H1 (cell line): ENCODE measurements around the gene PLSCR1. TPM values are rescaled to one million over a fixed set of nuclear protein-coding genes. Genes with fewer than 3 reads are reported as not detected.

Experiments used
- CTCF ChIA-PET: fragments of 300-600 bp; sonication (Branson Sonifier 250); formaldehyde crosslinking; loops from one replicate; lab custom pipeline; 2021; ENCODE audit not compliant: partially characterized antibody; lab: Charles Lee
- POLR2A ChIA-PET: fragments of 300-600 bp; sonication (Branson Sonifier 250); formaldehyde crosslinking; loops from one replicate; lab custom pipeline; 2021; ENCODE audit warnings: inconsistent platforms; ENCODE audit not compliant: partially characterized antibody; lab: Charles Lee
- DNase-seq, 2 experiments: peaks; one replicate each; pipeline versions ENCODE4 v3.0.0 to v3.0.0-alpha.2; 2010 to 2022; ENCODE audit warnings: low spot score in 2 of 2, low read depth in 1 of 2, mixed read lengths in 1 of 2
- FAIRE-seq: peaks from 2 replicates; lab custom pipeline; 2011; peaks lifted over from hg19 to GRCh38; lab: Jason Lieb, UNC
- H2AFZ ChIP-seq: 2 replicates; pipeline ENCODE4 v1.8.1; 2012; ENCODE audit warnings: low read length, inconsistent platforms
- H2AK5ac ChIP-seq: 2 replicates; pipeline ENCODE4 v1.6.1; 2013; ENCODE audit warnings: low read depth, low read length
- H2BK120ac ChIP-seq: replicated peaks from 2 replicates; pipeline ENCODE3; 2013; ENCODE audit warnings: low read depth, low read length, inconsistent platforms
- H2BK12ac ChIP-seq: 2 replicates; pipeline ENCODE4 v1.6.1; 2013; ENCODE audit warnings: low read depth, low read length
- H2BK15ac ChIP-seq: 2 replicates; pipeline ENCODE4 v1.6.1; 2013; ENCODE audit warnings: low read length
- H2BK20ac ChIP-seq: 2 replicates; pipeline ENCODE4 v1.6.1; 2013; ENCODE audit warnings: low read length
- H2BK5ac ChIP-seq: 2 replicates; pipeline ENCODE4 v1.6.1; 2013; ENCODE audit warnings: low read depth, low read length
- H3K14ac ChIP-seq: 2 replicates; pipeline ENCODE4 v1.6.1; 2013; ENCODE audit warnings: inconsistent platforms; ENCODE audit not compliant: insufficient read length
- H3K18ac ChIP-seq: 2 replicates; pipeline ENCODE4 v1.6.1; 2013; ENCODE audit warnings: low read length; ENCODE audit errors: extremely low read depth
- H3K23ac ChIP-seq: 2 replicates; pipeline ENCODE4 v1.6.1; 2013; ENCODE audit warnings: inconsistent platforms; ENCODE audit not compliant: insufficient read length
- H3K23me2 ChIP-seq: 2 replicates; pipeline ENCODE4 v1.6.1; 2013; ENCODE audit warnings: low read depth, low read length
- H3K27ac ChIP-seq: 2 replicates; pipeline ENCODE4 v1.6.1; 2011; ENCODE audit warnings: low read depth, low read length, inconsistent platforms
- H3K27me3 ChIP-seq, 4 experiments: replicated peaks in 1 of 4; 1 replicate in 1 of 4; 2 replicates in 3 of 4; pipeline versions ENCODE4 v1.6.1 to v1.8.1; 2011 to 2013; ENCODE audit warnings: low read length in 3 of 4, mild to moderate bottlenecking in 3 of 4, inconsistent platforms in 2 of 4, mixed read lengths in 2 of 4, moderate library complexity in 1 of 4; ENCODE audit not compliant: control insufficient read depth in 3 of 4, insufficient read depth in 3 of 4; ENCODE audit errors: extremely low read depth in 1 of 4
- H3K36me3 ChIP-seq, 4 experiments: 2 replicates each; pipeline versions ENCODE4 v1.6.1 to v1.8.1; 2011 to 2013; ENCODE audit warnings: mild to moderate bottlenecking in 4 of 4, low read length in 3 of 4, moderate library complexity in 2 of 4, control low read depth in 1 of 4, inconsistent platforms in 1 of 4; ENCODE audit not compliant: insufficient read depth in 4 of 4, control insufficient read depth in 2 of 4
- H3K4ac ChIP-seq: replicated peaks from 2 replicates; pipeline ENCODE3; 2013; ENCODE audit warnings: low read length, low read depth, mixed read lengths, inconsistent platforms; ENCODE audit not compliant: insufficient read length
- H3K4me1 ChIP-seq, 4 experiments: replicated peaks in 1 of 4; 1 replicate in 1 of 4; 2 replicates in 3 of 4; pipeline versions ENCODE4 v1.6.1 to v1.8.1; 2011 to 2013; ENCODE audit warnings: low read length in 3 of 4, inconsistent platforms in 2 of 4, mixed read lengths in 1 of 4; ENCODE audit not compliant: insufficient read depth in 4 of 4, control insufficient read depth in 3 of 4
- H3K4me2 ChIP-seq, 2 experiments: 2 replicates each; pipeline versions ENCODE4 v1.6.1 to v1.8.1; 2011 to 2013; ENCODE audit warnings: low read depth in 2 of 2, low read length in 2 of 2, control low read depth in 1 of 2, inconsistent platforms in 1 of 2, mild to moderate bottlenecking in 1 of 2; ENCODE audit not compliant: insufficient read depth in 1 of 2
- H3K4me3 ChIP-seq, 4 experiments: fragments of 200-600, 300-600 bp in 1 of 4; sonication (generic), shearing (Covaris generic), sonication (Bioruptor Twin) in 1 of 4; 2 replicates each; pipeline versions ENCODE4 v1.5.1 to v1.8.1; 2011 to 2016; ENCODE audit warnings: low read length in 4 of 4, low read depth in 3 of 4, control low read depth in 2 of 4, inconsistent platforms in 2 of 4, mild to moderate bottlenecking in 2 of 4, mixed read lengths in 1 of 4, moderate library complexity in 1 of 4; ENCODE audit not compliant: insufficient read depth in 2 of 4; ENCODE audit errors: extremely low read depth in 1 of 4
- H3K56ac ChIP-seq: replicated peaks from 2 replicates; pipeline ENCODE3; 2013; ENCODE audit warnings: low read depth, mild to moderate bottlenecking, mixed read lengths, low read length, inconsistent platforms; ENCODE audit not compliant: insufficient read length
- H3K79me1 ChIP-seq: 2 replicates; pipeline ENCODE4 v1.6.1; 2013; ENCODE audit warnings: low read depth, low read length, control low read depth
- H3K79me2 ChIP-seq, 2 experiments: 2 replicates each; pipeline versions ENCODE4 v1.6.1 to v1.8.1; 2012 to 2013; ENCODE audit warnings: low read length in 2 of 2, mild to moderate bottlenecking in 2 of 2, inconsistent platforms in 1 of 2; ENCODE audit not compliant: insufficient read depth in 2 of 2, control insufficient read depth in 1 of 2
- H3K9ac ChIP-seq, 4 experiments: replicated peaks in 1 of 4; 1 replicate in 1 of 4; 2 replicates in 3 of 4; pipeline versions ENCODE4 v1.6.1 to v1.8.1; 2011 to 2013; ENCODE audit warnings: low read depth in 3 of 4, low read length in 3 of 4, control low read depth in 2 of 4, mild to moderate bottlenecking in 2 of 4, moderate library complexity in 2 of 4, inconsistent platforms in 1 of 4; ENCODE audit errors: extremely low read depth in 1 of 4
- H3K9me3 ChIP-seq, 2 experiments: 2 replicates each; pipeline versions ENCODE4 v1.6.1 to v1.8.1; 2012 to 2013; ENCODE audit warnings: mild to moderate bottlenecking in 2 of 2, moderate library complexity in 2 of 2, control low read depth in 1 of 2, inconsistent platforms in 1 of 2, low read depth in 1 of 2, low read length in 1 of 2, mixed read lengths in 1 of 2; ENCODE audit not compliant: insufficient read depth in 2 of 2
- H4K20me1 ChIP-seq, 2 experiments: replicated peaks in 1 of 2; 2 replicates each; pipeline versions ENCODE3 to v1.8.1; 2011 to 2013; ENCODE audit warnings: inconsistent platforms in 2 of 2, low read length in 2 of 2, mild to moderate bottlenecking in 1 of 2; ENCODE audit not compliant: insufficient read depth in 2 of 2, control insufficient read depth in 1 of 2
- H4K5ac ChIP-seq: 2 replicates; pipeline ENCODE4 v1.6.1; 2013; ENCODE audit warnings: low read length, low read depth, mixed read lengths, inconsistent platforms; ENCODE audit not compliant: insufficient read length
- H4K8ac ChIP-seq: 2 replicates; pipeline ENCODE4 v1.8.0; 2013; ENCODE audit warnings: mild to moderate bottlenecking, moderate library complexity, low read length, inconsistent platforms; ENCODE audit not compliant: insufficient read depth; ENCODE audit errors: extremely low read depth
- H4K91ac ChIP-seq: replicated peaks from 2 replicates; pipeline ENCODE3; 2013; ENCODE audit warnings: low read length, mixed read lengths, inconsistent platforms; ENCODE audit not compliant: insufficient read length
- BRCA1 ChIP-seq: IDR thresholded peaks from 2 replicates; pipeline ENCODE4 v1.6.1; 2012; ENCODE audit warnings: low read depth, low read length, improper control_type of control experiment
- EGR1 ChIP-seq: IDR thresholded peaks from 2 replicates; pipeline ENCODE4 v1.6.1; 2011; ENCODE audit warnings: low read depth, low read length, borderline replicate concordance
- EZH2 ChIP-seq: fragments of 200-600 bp; sonication (generic); IDR thresholded peaks from 2 replicates; pipeline ENCODE4 v1.7.1; 2012; ENCODE audit warnings: low read depth, mild to moderate bottlenecking, moderate library complexity, low read length, inconsistent platforms; ENCODE audit not compliant: severe bottlenecking
- FOSL1 ChIP-seq: IDR thresholded peaks from 2 replicates; pipeline ENCODE4 v1.6.1; 2011; ENCODE audit warnings: mild to moderate bottlenecking, low read depth, low read length, moderate library complexity; ENCODE audit not compliant: insufficient read depth
- GABPA ChIP-seq: IDR thresholded peaks from 2 replicates; pipeline ENCODE4 v1.6.1; 2011; ENCODE audit warnings: mild to moderate bottlenecking, low read length, moderate library complexity, borderline replicate concordance; ENCODE audit not compliant: insufficient read depth
- HDAC2 ChIP-seq, 2 experiments: fragments of 300-600 bp in 1 of 2; sonication (generic) in 1 of 2; IDR thresholded peaks; 2 replicates each; pipeline ENCODE4 v1.6.1; 2011 to 2012; ENCODE audit warnings: low read depth in 2 of 2, low read length in 2 of 2, mild to moderate bottlenecking in 2 of 2, moderate library complexity in 2 of 2, borderline replicate concordance in 1 of 2, inconsistent platforms in 1 of 2
- JUND ChIP-seq: IDR thresholded peaks from 2 replicates; pipeline ENCODE4 v1.6.1; 2011; ENCODE audit warnings: mild to moderate bottlenecking, improper control_type of control experiment, low read length
- MAFK ChIP-seq: IDR thresholded peaks from 2 replicates; pipeline ENCODE4 v1.6.1; 2012; ENCODE audit warnings: low read depth, mild to moderate bottlenecking, improper control_type of control experiment, low read length
- MAX ChIP-seq: IDR thresholded peaks from 2 replicates; pipeline ENCODE4 v1.6.1; 2012; ENCODE audit warnings: inconsistent platforms
- SIRT6 ChIP-seq: IDR thresholded peaks from one replicate; pipeline ENCODE4 v1.7.1; 2012; ENCODE audit warnings: low read length, inconsistent platforms
- SP1 ChIP-seq: IDR thresholded peaks from 2 replicates; pipeline ENCODE4 v1.6.1; 2011; ENCODE audit warnings: low read depth, low read length
- SP2 ChIP-seq: IDR thresholded peaks from 2 replicates; pipeline ENCODE4 v1.6.1; 2012; ENCODE audit warnings: mild to moderate bottlenecking, low read length, inconsistent platforms
- SP4 ChIP-seq: IDR thresholded peaks from 2 replicates; pipeline ENCODE4 v1.6.1; 2012; ENCODE audit warnings: low read length, inconsistent platforms
- TAF7 ChIP-seq: optimal IDR thresholded peaks from 2 replicates; pipeline ENCODE3; 2011; ENCODE audit warnings: low read depth, mild to moderate bottlenecking, inconsistent platforms, low read length, moderate library complexity, borderline replicate concordance
- TBP ChIP-seq: IDR thresholded peaks from 2 replicates; pipeline ENCODE4 v1.6.1; 2011; ENCODE audit warnings: low read depth, low read length, improper control_type of control experiment
- TCF12 ChIP-seq: IDR thresholded peaks from 2 replicates; pipeline ENCODE4 v1.6.1; 2011; ENCODE audit warnings: low read depth, mild to moderate bottlenecking, low read length
- WGBS, 2 experiments: shearing (Covaris generic) in 1 of 2; methylation state at CpG; one replicate each; pipeline versions ENCODE4 v1.1.6 to v1.1.7; 2013 to 2015; ENCODE audit warnings: low lambda C conversion rate in 2 of 2, mixed read lengths in 2 of 2, inconsistent platforms in 1 of 2, low coverage in 1 of 2, missing lambda C conversion rate in 1 of 2; ENCODE audit not compliant: insufficient replicate concordance in 2 of 2, insufficient coverage in 1 of 2, insufficient read length in 1 of 2; ENCODE audit errors: extremely low coverage in 1 of 2, missing lambda C conversion rate in 1 of 2; 5-methylcytosine and 5-hydroxymethylcytosine counted together
- polyA plus RNA-seq, 7 experiments: library from polyadenylated mRNA; depleted of rRNA in 3 of 7; stranded (reverse) in 5 of 7; unstranded in 2 of 7; fragments of >200 nt in 5 of 7; fragments of 200-250 nt in 2 of 7; gene quantifications; 1 replicate in 5 of 7; 2 replicates in 1 of 7; 4 replicates in 1 of 7; pipeline versions ENCODE4 v1.2.1 to v1.2.3, GENCODE V29; 2011 to 2013; ENCODE audit warnings: missing spikeins in 2 of 7, mixed read lengths in 2 of 7
- total RNA-seq: library from RNA; stranded (reverse); fragmentation: NEBNext Ultra II Directional; extraction: Animal tissue kit (Norgen Biotek cat#: 25700); gene quantifications from 2 replicates; pipeline ENCODE4 v1.2.1, GENCODE V29; 2021

The PLSCR1 gene
- total and polyA plus RNA-seq, 2 of the 8 experiments (the other 6 are each of a cell fraction or from before 2014, with no cell fraction given): 32.2 to 48.5 TPM

GRCh38 chr3:146521394-146521793 lies 23.0 kb downstream of the PLSCR1 start:
- Histone ChIP-seq H2BK120ac (no peak overlapping the region), H3K56ac (no peak overlapping the region), H3K4me2 (no peak overlapping the region), H2BK12ac (no peak overlapping the region), H3K27me3 (no peaks in the 10 kb centered on the region), H3K27ac (no peak overlapping the region), H3K79me1 (no peaks in the 10 kb centered on the region), H3K23me2 (no peaks in the 10 kb centered on the region; the same call in 1 of the 2 replicates), H2AK5ac (no peak overlapping the region), H4K8ac (no peak overlapping the region), H2BK5ac (no peak overlapping the region), H2BK20ac (no peak overlapping the region), H3K9ac (no peak overlapping the region), H3K9me3 (no peaks in the 10 kb centered on the region), H3K4ac (no peak overlapping the region), H4K91ac (no peak overlapping the region), H3K23ac (no peak overlapping the region), H4K5ac (no peak overlapping the region), H3K14ac (no peak overlapping the region), H2AFZ (no peak overlapping the region), H3K18ac (no peak overlapping the region), H3K79me2 (no peaks in the 10 kb centered on the region), H3K4me1 (peaks cover 0 to 11% (median 9%) of the 10 kb centered on the region in 4 experiments; a peak in 3 of 7 replicates), H2BK15ac (no peak overlapping the region), H4K20me1 (no peaks in the 10 kb centered on the region), H3K36me3 (peaks cover 0 to 8% (median 0%) of the 10 kb centered on the region in 4 experiments; a peak in 1 of 8 replicates), H3K4me3 (no peak overlapping the region)
- POLR2A ChIA-PET: no interaction called here
- FAIRE-seq (no peak), DNase-seq (no peak)
- CTCF ChIA-PET: no interaction called here
- 100% methylated on average over 1 of the region's 1 CpG; no CpG with 5 or more reads in 1 of the 2 experiments for WGBS, 2 experiments
- no peak for TF ChIP-seq MAX
- TF ChIP-seq SIRT6: no peak
- no peak for TF ChIP-seq TAF7
- no peak for TF ChIP-seq TBP
- no peak for TF ChIP-seq TCF12
- no peak for TF ChIP-seq SP2
- no peak for TF ChIP-seq BRCA1
- no peak for TF ChIP-seq GABPA
- TF ChIP-seq HDAC2 (IDR thresholded peaks at IDR 0.05; ENCODE audit: borderline replicate concordance in 1 of 2, low read depth in 2 of 2, low read length in 2 of 2): no peak
- no peak for TF ChIP-seq SP1
- no peak for TF ChIP-seq JUND
- TF ChIP-seq EGR1: no peak
- TF ChIP-seq EZH2: no peak
- TF ChIP-seq SP4: no peak
- no peak for TF ChIP-seq MAFK
- no peak for TF ChIP-seq FOSL1
